GM12891 (cell line): ENCODE data around the gene ECT2.

Experiments
- POLR2A ChIP-seq: IDR thresholded peaks from 2 replicates; pipeline ENCODE4 v1.6.1; 2011; ENCODE audit warnings: low read depth, low read length, control low read depth
- POLR2AphosphoS5 ChIP-seq: IDR thresholded peaks from 2 replicates; pipeline ENCODE4 v1.6.1; 2011; ENCODE audit warnings: low read depth, low read length, control low read depth

GRCh38 chr3:172702256-172702655 is 48.3 kb upstream of the ECT2 start:
- TF ChIP-seq POLR2AphosphoS5 (no peak), POLR2A (no peak)
